T-helper 2 cell treated with Interferon-gamma antibody and Interleukin-4, amounts not matched to agents 100 ng/mL and 5 ng/mL, for 36 hours (primary cell): Measurements from ENCODE around the gene PEX12. TPM values are rescaled to one million over a fixed set of nuclear protein-coding genes. Genes with fewer than 3 reads are reported as not detected.

Source experiments
- intact Hi-C: fragments of 100-400 bp; cut with micrococcal nuclease; formaldehyde crosslinking; loops from one replicate; pipeline ENCODE4 v1.15.1; 2023
- total RNA-seq: library from RNA; stranded (reverse); gene quantifications from 2 replicates; pipeline ENCODE4 v1.2.3, GENCODE V29; 2022

PEX12 gene
- total RNA-seq, 1 donor from 2014 or later: 3.8 TPM

- intact Hi-C loops: no loop called here
These were observed 5.7 kb upstream of the PEX12 start for GRCh38 chr17:35584061-35584460.

DNA sequence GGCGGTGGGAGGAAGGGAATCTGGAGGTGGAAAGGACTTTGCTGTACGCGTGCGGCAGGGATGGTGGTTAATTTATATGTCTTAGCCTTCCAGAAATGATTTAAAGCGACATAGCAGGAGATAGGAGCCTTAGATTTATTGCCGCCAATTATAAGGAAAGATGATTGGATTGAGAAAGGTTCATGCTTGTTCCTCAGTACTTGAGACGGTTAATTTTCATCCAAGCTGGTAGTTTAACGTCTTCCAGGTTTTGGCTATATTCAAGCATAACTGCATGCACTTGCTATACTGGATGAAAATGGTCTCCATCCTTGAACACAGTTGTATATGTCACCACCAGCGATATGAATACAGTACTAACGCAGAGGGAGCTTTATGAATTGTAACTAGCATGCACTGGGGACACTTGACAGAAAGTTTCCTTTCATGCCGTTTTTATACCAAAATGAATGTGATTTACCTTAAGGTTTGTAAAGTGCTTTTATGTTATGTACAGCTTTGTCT lies 610 bp upstream of the PEX12 start:
- intact Hi-C loops: loop anchor here (1.0 to 2.0 kb wide), 4 partner anchors 8 to 336 kb away; partner anchors contain the start of genes AP2B1 and SLFN5

DNA sequence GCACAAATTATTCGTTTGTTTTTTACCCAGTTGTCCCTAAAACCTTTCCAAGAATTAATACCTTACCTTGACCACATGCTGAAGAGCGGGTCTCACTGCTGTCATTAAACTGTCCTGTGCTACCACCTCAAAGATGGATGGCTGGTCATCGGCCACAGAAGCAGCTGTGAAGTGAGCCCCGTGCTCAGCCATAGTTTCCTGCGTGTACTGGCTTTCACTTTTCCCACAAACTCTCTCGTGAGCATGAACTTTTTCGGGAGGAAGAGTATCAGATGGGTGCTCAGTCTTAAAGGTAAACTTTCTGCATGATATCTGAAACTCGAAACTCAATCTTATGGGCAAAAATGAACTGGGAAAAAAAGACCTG lies 558 bp downstream of the PEX12 start:
- intact Hi-C loops: loop anchor here (1.0 to 2.0 kb wide), 4 partner anchors 9 to 335 kb away; partner anchors contain the start of genes AP2B1 and SLFN5

- intact Hi-C loops: no loop called here
These were observed 2.6 kb downstream of the PEX12 start for GRCh38 chr17:35575759-35576158.

GRCh38 chr17:35569405-35569804 lies 9.0 kb downstream of the PEX12 start:
- intact Hi-C loops: loop anchor here (10.0 kb wide), 1 partner anchor 235 kb away; the partner anchor contains the start of gene TAF15

GRCh38 chr17:35568561-35568960 lies 9.8 kb downstream of the PEX12 start:
- intact Hi-C loops: loop anchor here (1.0 to 10.0 kb wide), 3 partner anchors 10 to 236 kb away; partner anchors contain the start of genes AP2B1, PEX12 and TAF15

GRCh38 chr17:35566968-35567367 lies 11.4 kb downstream of the PEX12 start:
- intact Hi-C loops: loop anchor here (10.0 kb wide), 1 partner anchor 238 kb away; the partner anchor contains the start of gene TAF15

DNA sequence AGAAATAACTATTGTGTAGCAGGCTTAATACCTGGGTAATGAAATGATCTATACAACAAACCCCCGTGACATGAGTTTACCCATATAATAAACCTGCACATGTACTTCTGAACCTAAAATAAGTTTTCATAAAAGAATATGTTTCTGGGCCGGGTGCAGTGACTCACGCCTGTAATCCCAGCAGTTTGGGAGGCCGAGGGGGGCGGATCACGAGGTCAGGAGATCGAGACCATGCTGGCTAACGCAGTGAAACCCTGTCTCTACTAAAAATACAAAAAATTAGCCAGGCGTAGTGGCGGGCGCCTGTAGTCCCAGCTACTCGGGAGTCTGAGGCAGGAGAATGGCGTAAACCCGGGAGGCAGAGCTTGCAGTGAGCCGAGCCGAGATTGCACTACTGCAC lies 15.2 kb downstream of the PEX12 start:
- intact Hi-C loops: loop anchor here (10.0 kb wide), 1 partner anchor 242 kb away; the partner anchor contains the start of gene TAF15

- intact Hi-C loops: loop anchor here (10.0 kb wide), 1 partner anchor 244 kb away; the partner anchor contains the start of gene TAF15
These were observed 17.7 kb downstream of the PEX12 start, which contains the start of gene SLFN14 for GRCh38 chr17:35560703-35561102. TSS of gene SLFN14 (minus strand) at chr17:35560819. CDS start at chr17:35558062, 2,757 bp downstream.

DNA sequence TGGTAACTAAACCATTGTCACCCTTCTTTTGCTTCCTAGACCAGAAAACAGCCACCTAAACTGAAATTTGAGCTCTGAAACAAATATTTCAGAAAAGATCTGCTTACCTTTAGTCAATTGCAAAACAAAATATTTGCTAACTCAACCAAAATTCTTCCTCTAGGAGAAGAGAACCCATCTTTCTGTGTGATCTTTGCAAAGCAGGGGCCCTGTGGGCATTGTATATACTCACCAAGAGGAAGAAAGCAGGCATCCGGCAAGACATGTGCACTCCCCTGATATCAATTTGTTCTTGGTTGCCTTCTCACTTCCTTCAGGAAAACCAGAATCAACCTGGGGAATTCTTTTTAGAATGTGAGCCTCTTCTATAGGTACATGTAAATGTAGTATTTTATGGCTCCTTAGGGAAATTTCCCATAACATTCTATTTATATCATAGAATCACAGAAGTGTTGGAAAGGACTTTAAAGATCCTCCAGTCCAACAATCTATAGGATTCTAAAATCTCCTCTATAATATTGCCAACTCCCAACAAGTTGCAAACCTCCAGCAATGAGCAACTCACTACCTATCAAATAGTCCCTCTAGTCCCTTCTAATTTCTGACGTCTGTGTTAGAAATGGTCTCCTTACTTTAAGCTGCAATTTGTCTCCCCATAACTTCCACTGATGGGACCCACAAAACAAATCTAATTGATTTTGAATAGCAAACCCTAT lies 18.7 kb downstream of the PEX12 start:
- intact Hi-C loops: loop anchor here (5.0 to 10.0 kb wide), 2 partner anchors 188 to 245 kb away; partner anchors contain the start of gene TAF15

DNA sequence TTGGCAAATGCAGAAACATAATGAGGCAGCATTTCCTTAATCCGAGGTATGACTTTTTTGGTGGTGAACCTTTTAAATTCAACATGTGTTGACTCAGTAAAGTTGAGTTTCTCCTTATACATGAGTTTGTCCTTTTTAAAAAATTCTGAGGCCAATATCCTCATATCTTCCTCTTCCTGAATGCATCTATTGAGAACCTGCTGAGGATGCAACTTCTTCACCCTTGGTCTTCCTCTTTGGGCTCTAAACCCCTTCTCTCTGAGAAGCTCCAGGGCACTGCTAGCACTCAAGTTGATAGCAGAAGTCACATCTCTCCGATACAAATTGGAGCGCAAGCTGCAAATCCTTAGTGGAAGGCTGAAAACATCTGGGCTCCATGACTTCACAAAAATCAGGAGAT lies 21.0 kb downstream of the PEX12 start:
- intact Hi-C loops: loop anchor here (5.0 kb wide), 1 partner anchor 190 kb away; no protein-coding TSS in a partner anchor

- intact Hi-C loops: loop anchor here (5.0 kb wide), 1 partner anchor 192 kb away; no protein-coding TSS in a partner anchor
These were observed 22.7 kb downstream of the PEX12 start for GRCh38 chr17:35555691-35556090.

GRCh38 chr17:35554668-35555067 lies 23.7 kb downstream of the PEX12 start:
- intact Hi-C loops: loop anchor here (5.0 kb wide), 1 partner anchor 193 kb away; no protein-coding TSS in a partner anchor

- intact Hi-C loops: no loop called here
These were observed 25.1 kb downstream of the PEX12 start for GRCh38 chr17:35553310-35553709.

GRCh38 chr17:35548978-35549377 lies 29.4 kb downstream of the PEX12 start:
- intact Hi-C loops: no loop called here

DNA sequence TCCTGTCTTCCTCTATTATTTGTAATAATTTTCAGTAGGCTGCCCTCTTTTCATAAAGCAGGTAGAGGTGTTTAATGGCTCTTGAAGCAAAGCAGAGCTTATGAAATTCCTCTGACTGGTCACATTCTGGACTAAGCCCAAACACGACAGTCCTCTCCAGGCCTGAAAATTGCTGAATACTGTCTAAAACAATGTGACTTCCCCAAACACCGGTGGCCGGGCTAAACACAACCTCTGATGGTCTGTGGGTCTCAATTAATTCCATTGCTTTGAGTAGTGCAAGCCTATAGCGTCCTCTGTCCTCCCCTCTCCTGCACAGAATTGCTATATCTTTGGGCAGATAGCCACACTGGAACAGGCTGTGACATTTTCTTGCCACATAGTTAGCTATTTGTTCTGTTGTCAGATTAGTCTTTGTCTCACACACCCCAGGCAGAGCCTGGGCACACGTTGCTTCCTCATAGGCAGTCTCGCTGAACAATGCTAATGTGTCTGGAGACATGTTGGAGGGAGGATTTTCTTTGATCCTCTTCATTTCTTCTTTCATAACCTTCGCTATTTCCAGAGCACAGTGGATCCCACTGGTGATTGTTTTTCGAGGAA lies 30.1 kb downstream of the PEX12 start:
- intact Hi-C loops: no loop called here

GRCh38 chr17:35546487-35546886 lies 31.9 kb downstream of the PEX12 start:
- intact Hi-C loops: no loop called here

- intact Hi-C loops: no loop called here
These were observed 33.2 kb downstream of the PEX12 start for GRCh38 chr17:35545150-35545549.

DNA sequence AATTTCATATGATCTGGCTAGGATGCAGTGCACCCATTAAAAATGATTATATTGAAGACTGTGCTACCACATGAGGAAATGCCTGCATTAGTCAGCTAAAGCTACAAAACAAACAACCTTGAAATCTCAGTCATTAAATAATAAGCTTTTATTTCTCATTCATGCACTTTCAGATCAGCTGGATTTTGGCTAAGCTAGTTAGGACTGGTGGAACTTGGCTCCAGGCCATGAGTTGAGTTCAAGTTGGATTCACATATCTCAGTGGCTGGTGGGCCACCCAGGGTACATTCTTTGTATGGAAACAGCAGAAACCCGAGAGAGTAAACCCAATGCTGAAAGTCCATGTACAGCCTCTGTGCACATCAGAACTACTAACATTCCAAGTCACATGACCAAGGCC lies 34.5 kb downstream of the PEX12 start:
- intact Hi-C loops: no loop called here

DNA sequence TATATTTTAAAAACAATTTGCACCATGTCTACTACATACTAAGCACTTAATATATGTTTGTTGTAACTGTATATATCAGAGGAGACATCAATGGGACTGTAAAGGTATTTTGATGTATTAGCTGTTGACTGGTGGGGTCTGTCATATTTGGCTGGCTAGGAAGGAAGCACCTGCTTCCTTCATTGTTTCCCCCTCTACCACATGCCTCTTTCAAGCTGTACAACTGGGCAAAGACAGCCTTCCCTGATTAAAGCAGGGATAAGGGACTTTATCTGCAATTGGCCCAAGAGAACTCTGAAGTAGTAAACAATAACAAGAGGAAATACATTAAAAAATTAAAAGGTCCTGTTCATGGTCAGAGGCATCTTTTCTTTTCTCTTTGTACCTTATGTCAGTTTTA lies 35.4 kb downstream of the PEX12 start:
- intact Hi-C loops: no loop called here

DNA sequence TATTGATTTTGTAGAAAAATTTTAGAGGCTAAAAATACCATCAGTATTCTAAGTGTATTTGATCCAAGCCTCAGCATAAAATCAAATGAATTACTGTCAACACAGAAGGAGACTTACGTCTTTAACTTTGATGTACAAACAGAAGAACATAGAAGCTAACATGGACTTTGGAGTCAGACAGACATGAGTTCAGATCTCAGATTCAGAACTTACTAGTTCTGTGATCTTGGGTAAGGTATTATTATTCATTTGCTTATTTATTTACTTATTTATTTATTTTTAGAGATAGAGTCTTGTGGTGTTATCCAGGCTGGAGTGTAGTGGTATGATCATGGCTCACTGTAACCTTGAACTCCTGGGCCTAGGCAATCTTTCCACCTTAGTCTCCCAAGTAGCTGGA lies 36.9 kb downstream of the PEX12 start:
- intact Hi-C loops: loop anchor here (2.0 kb wide), 1 partner anchor 93 kb away; the partner anchor contains the start of gene SLFN13
